ENCODE results near the gene OSR1. TPM values are rescaled to one million over a fixed set of nuclear protein-coding genes. Genes with fewer than 3 reads are reported as not detected.
"Not testable (repeated sequence)": the region's sequence is repeated elsewhere in the genome, so short reads cannot be mapped to it uniquely, and the experiment has no call there.

OSR1 gene
- total RNA-seq: not detected
- not detected for polyA plus RNA-seq (2013, experiment 1 of 2)
- polyA plus RNA-seq (2013, experiment 2 of 2): 0.79 TPM
- 0 to 0.20 (median 0) reads per million in 172 experiments for total RNA-seq

GRCh38 chr2:19358242-19359020, at the start of gene OSR1:
Gene OSR1 (minus strand): TSS chr2:19358623. CDS start chr2:19353805, 4,818 bp downstream.
- Mint-ChIP-seq H3K9me3 (no peaks in the 10 kb centered on the region), H3K27me3 (peaks cover 99% of the 10 kb centered on the region), H3K36me3 (ENCODE audit: low read depth) (peaks cover 10% of the 10 kb centered on the region), H3K4me1 (ENCODE audit: low read depth) (peaks cover 69% of the 10 kb centered on the region), H3K4me3 (peak within 1 kb of the TSS; percentile 67), H3K27ac (no peak within 1 kb of the TSS)
- Histone ChIP-seq H3K4me3 (ENCODE audit: low read length) (peak within 1 kb of the TSS; percentile 37), H3K36me3 (ENCODE audit: insufficient read depth, low read length) (no peaks in the 10 kb centered on the region), H3K4me1 (ENCODE audit: insufficient read depth, low read length) (peaks cover 59% of the 10 kb centered on the region), H3K27me3 (ENCODE audit: control insufficient read depth in 1 of 2, insufficient read depth in 2 of 2, low read length in 2 of 2) (peaks cover 80 to 81% of the 10 kb centered on the region in 2 experiments), H3K9me3 (ENCODE audit: control insufficient read depth in 1 of 2, insufficient read depth in 1 of 2, low read length in 2 of 2) (peaks cover 0 to 45% of the 10 kb centered on the region in 2 experiments), H3K27ac (ENCODE audit: low read depth in 1 of 2, low read length in 2 of 2) (no peak within 1 kb of the TSS)
- intact Hi-C loops (cut with DNase I, micrococcal nuclease): no loop called here
- ChIA-PET CTCF (no interaction called here), POLR2A (interaction anchor here (1.3 to 5.6 kb wide), 2 partner anchors 9 to 798 kb away, joined by 5 to 69 read pairs; partner anchors contain the start of gene RDH14)
- DNase-seq (peak in 3 of 14 experiments; percentile 34 to 49 (median 46)), ATAC-seq (ENCODE audit: poor library complexity) (peak; percentile 17)
- no peak for TF ChIP-seq CTCF (IDR thresholded peaks at IDR 0.05)

- POLR2A ChIA-PET: no interaction called here
- no peak overlapping the region for H3K4me3 Mint-ChIP-seq
- H3K27ac Mint-ChIP-seq: no peak overlapping the region
Measured at GRCh38 chr2:19403785-19404184, 45.4 kb upstream of the OSR1 start.

DNA sequence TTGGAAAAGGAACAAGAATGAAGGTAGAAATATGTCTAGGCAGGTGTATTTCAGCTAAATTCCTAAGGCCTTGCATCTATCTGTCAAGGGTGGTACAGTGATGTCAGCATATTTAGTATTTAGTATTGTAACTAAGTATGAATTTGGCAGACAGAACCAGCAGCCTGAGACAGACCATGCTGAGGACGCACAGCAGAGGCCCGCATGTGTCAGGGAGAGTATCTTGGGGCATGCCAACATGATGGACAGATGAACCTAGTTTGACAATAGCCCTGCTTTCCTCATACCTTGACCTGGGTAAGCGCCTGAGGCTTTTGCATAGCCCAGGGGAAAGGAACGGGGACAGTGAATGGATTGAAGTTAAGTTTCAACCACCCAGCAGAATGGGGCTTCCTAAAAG, 33.8 kb upstream of the OSR1 start:
- Histone ChIP-seq H3K4me1 (ENCODE audit: insufficient read depth, low read length) (no peaks in the 10 kb centered on the region), H3K36me3 (ENCODE audit: insufficient read depth, low read length) (no peaks in the 10 kb centered on the region), H3K27ac (ENCODE audit: low read depth in 1 of 2, low read length in 2 of 2) (no peak overlapping the region), H3K4me3 (ENCODE audit: low read length) (no peak overlapping the region), H3K9me3 (ENCODE audit: control insufficient read depth in 1 of 2, insufficient read depth in 1 of 2, low read length in 2 of 2) (no peaks in the 10 kb centered on the region), H3K27me3 (ENCODE audit: control insufficient read depth in 1 of 2, insufficient read depth in 2 of 2, low read length in 2 of 2) (peaks cover 0 to 12% of the 10 kb centered on the region in 2 experiments)
- POLR2A ChIA-PET: no interaction called here
- intact Hi-C loops (cut with DNase I, micrococcal nuclease): no loop called here
- H3K36me3 Mint-ChIP-seq (ENCODE audit: low read depth): no peaks in the 10 kb centered on the region
- no peaks in the 10 kb centered on the region for H3K9me3 Mint-ChIP-seq
- DNase-seq (no peak), ATAC-seq (ENCODE audit: poor library complexity) (no peak)
- H3K4me1 Mint-ChIP-seq (ENCODE audit: low read depth): no peaks in the 10 kb centered on the region
- H3K27me3 Mint-ChIP-seq: peaks cover 34% of the 10 kb centered on the region
- no peak for TF ChIP-seq CTCF (IDR thresholded peaks at IDR 0.05)
- CTCF ChIA-PET: no interaction called here
- no peak overlapping the region for H3K27ac Mint-ChIP-seq
- no peak overlapping the region for H3K4me3 Mint-ChIP-seq

More at GRCh38 chr2:19403785-19404184, 45.4 kb upstream of the OSR1 start:
- intact Hi-C loops (cut with DNase I, micrococcal nuclease): no loop called here
- Mint-ChIP-seq H3K27me3 (peaks cover 49% of the 10 kb centered on the region), H3K9me3 (peaks cover 2% of the 10 kb centered on the region), H3K36me3 (ENCODE audit: low read depth) (no peaks in the 10 kb centered on the region), H3K4me1 (ENCODE audit: low read depth) (no peaks in the 10 kb centered on the region)
- ATAC-seq (ENCODE audit: poor library complexity) (no peak), DNase-seq (no peak)
- no peak overlapping the region for H3K27ac ChIP-seq (ENCODE audit: low read depth in 1 of 2, low read length in 2 of 2)
- no peak for TF ChIP-seq CTCF (IDR thresholded peaks at IDR 0.05)
- CTCF ChIA-PET: no interaction called here
- no peak overlapping the region for H3K4me3 ChIP-seq (ENCODE audit: low read length)
- H3K4me1 ChIP-seq (ENCODE audit: insufficient read depth, low read length): no peaks in the 10 kb centered on the region
- H3K9me3 ChIP-seq (ENCODE audit: control insufficient read depth in 1 of 2, insufficient read depth in 1 of 2, low read length in 2 of 2): no peaks in the 10 kb centered on the region
- no peaks in the 10 kb centered on the region for H3K36me3 ChIP-seq (ENCODE audit: insufficient read depth, low read length)
- peaks cover 3 to 13% of the 10 kb centered on the region in 2 experiments for H3K27me3 ChIP-seq (ENCODE audit: control insufficient read depth in 1 of 2, insufficient read depth in 2 of 2, low read length in 2 of 2)

DNA sequence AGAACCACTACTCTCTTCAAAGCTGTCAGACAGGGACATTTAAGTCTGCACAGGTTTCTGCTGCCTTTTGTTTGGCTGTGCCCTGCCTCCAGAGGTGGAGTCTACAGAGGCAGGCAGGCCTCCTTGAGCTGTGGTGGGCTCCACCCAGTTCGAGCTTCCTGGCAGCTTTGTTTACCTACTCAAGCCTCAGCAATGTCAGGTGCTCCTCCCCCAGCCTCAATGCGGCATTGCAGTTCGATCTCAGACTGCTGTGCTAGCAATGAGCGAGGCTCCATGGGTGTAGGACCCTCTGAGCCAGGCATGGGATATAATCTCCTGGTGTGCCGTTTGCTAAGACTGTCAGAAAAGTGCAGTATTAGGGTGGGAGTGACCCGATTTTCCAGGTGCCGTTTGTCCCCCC, 31.0 kb upstream of the OSR1 start:
- H3K27me3 ChIP-seq (ENCODE audit: control insufficient read depth in 1 of 2, insufficient read depth in 2 of 2, low read length in 2 of 2); H3K4me3 Mint-ChIP-seq; POLR2A ChIA-PET; CTCF ChIA-PET; H3K36me3 ChIP-seq (ENCODE audit: insufficient read depth, low read length); ATAC-seq (ENCODE audit: poor library complexity); H3K4me1 Mint-ChIP-seq (ENCODE audit: low read depth); H3K27ac ChIP-seq (ENCODE audit: low read depth in 1 of 2, low read length in 2 of 2); H3K9me3 ChIP-seq (ENCODE audit: control insufficient read depth in 1 of 2, insufficient read depth in 1 of 2, low read length in 2 of 2); H3K4me3 ChIP-seq (ENCODE audit: low read length); intact Hi-C loops (cut with DNase I, micrococcal nuclease); H3K9me3 Mint-ChIP-seq; H3K27ac Mint-ChIP-seq; H3K36me3 Mint-ChIP-seq (ENCODE audit: low read depth); H3K4me1 ChIP-seq (ENCODE audit: insufficient read depth, low read length): not testable (repeated sequence)
- DNase-seq: peak in 1 of 14 experiments; percentile 4
- peaks cover 34% of the 10 kb centered on the region for H3K27me3 Mint-ChIP-seq

Data from CD4-positive, alpha-beta T cell (primary cell).